ENCODE measurements around the gene GET4.

Gene GET4

GRCh38 chr7:894927-895450, 18.6 kb downstream of the GET4 start (continued):
- no peak for TF ChIP-seq PRDM10 (tag by site-specific recombination; IDR thresholded peaks at IDR 0.05)
- TF ChIP-seq ZNF239 (tag by site-specific recombination; IDR thresholded peaks at IDR 0.05): no peak
- TF ChIP-seq ZNF280C (tag by site-specific recombination; IDR thresholded peaks at IDR 0.05): no peak

GRCh38 chr7:895451-896052, 19.2 kb downstream of the GET4 start:
- no peaks in the 10 kb centered on the region for H3K4me1 ChIP-seq (ENCODE audit: control insufficient read depth, insufficient read depth, low read length)
- H3K36me3 ChIP-seq (ENCODE audit: control insufficient read depth in 2 of 2, insufficient read depth in 1 of 2, low read length in 2 of 2): peaks cover 13 to 66% of the 10 kb centered on the region in 2 experiments; a peak in 2 of 3 replicates
- no peak overlapping the region for H3K4me3 ChIP-seq (ENCODE audit: low read depth, low read length)
- no peaks in the 10 kb centered on the region for H3K9me3 ChIP-seq (ENCODE audit: control insufficient read depth, insufficient read depth, low read depth, low read length)
- ChIA-PET CTCF (interaction anchor here (0.5 to 0.6 kb wide), 2 partner anchors 11 to 62 kb away, joined by 3 read pairs; no protein-coding TSS in a partner anchor), POLR2A (no interaction called here)
- no peak overlapping the region for H3K27ac ChIP-seq (ENCODE audit: extremely low read depth, low read depth, low read length)
- TF ChIP-seq ZNF214 (tag by site-specific recombination; IDR thresholded peaks at IDR 0.05; ENCODE audit: borderline replicate concordance): no peak

GRCh38 chr7:896346-897075, 20.2 kb downstream of the GET4 start:
- no peak overlapping the region for H3K27ac ChIP-seq (ENCODE audit: extremely low read depth, low read depth, low read length)
- H3K36me3 ChIP-seq (ENCODE audit: control insufficient read depth in 2 of 2, insufficient read depth in 1 of 2, low read length in 2 of 2): peaks cover 13 to 57% of the 10 kb centered on the region in 2 experiments; a peak in 2 of 3 replicates
- CTCF ChIA-PET: interaction anchor here (0.5 to 0.6 kb wide), 2 partner anchors 12 to 63 kb away, joined by 3 read pairs; no protein-coding TSS in a partner anchor
- no peak overlapping the region for H3K4me3 ChIP-seq (ENCODE audit: low read depth, low read length)
- peaks cover 5% of the 10 kb centered on the region; the same call in 1 of the 2 replicates for H3K4me1 ChIP-seq (ENCODE audit: control insufficient read depth, insufficient read depth, low read length)
- H3K9me3 ChIP-seq (ENCODE audit: control insufficient read depth, insufficient read depth, low read depth, low read length): no peaks in the 10 kb centered on the region
- TF ChIP-seq ZNF701 (tag by site-specific recombination; IDR thresholded peaks at IDR 0.05) (no peak), REST (tag by site-specific recombination; IDR thresholded peaks at IDR 0.05) (peak; percentile 67)
- POLR2A ChIA-PET: no interaction called here

GRCh38 chr7:897086-897485, 20.7 kb downstream of the GET4 start:
- H3K9me3 ChIP-seq (ENCODE audit: control insufficient read depth, insufficient read depth, low read depth, low read length): no peaks in the 10 kb centered on the region
- CTCF ChIA-PET: no interaction called here
- POLR2A ChIA-PET: no interaction called here
- H3K4me1 ChIP-seq (ENCODE audit: control insufficient read depth, insufficient read depth, low read length): peaks cover 5% of the 10 kb centered on the region; the same call in 1 of the 2 replicates
- peaks cover 13 to 51% of the 10 kb centered on the region in 2 experiments; a peak in 2 of 3 replicates for H3K36me3 ChIP-seq (ENCODE audit: control insufficient read depth in 2 of 2, insufficient read depth in 1 of 2, low read length in 2 of 2)
- TF ChIP-seq ZNF658 (tag by site-specific recombination; IDR thresholded peaks at IDR 0.05): no peak
- TF ChIP-seq ZBTB48 (tag by site-specific recombination; IDR thresholded peaks at IDR 0.05): no peak
- TF ChIP-seq ZNF341 (tag by site-specific recombination; IDR thresholded peaks at IDR 0.05; ENCODE audit: low read depth): 0 out of 2 replicates have a peak, but pooled peaks have one; percentile 41
- no peak for TF ChIP-seq ZNF211 (tag by site-specific recombination; IDR thresholded peaks at IDR 0.05; ENCODE audit: low read depth)
- TF ChIP-seq ZNF664 (tag by site-specific recombination; IDR thresholded peaks at IDR 0.05): no peak
- H3K27ac ChIP-seq (ENCODE audit: extremely low read depth, low read depth, low read length): no peak overlapping the region
- H3K4me3 ChIP-seq (ENCODE audit: low read depth, low read length): no peak overlapping the region
